NCI-H748 (cell line): ENCODE data around the gene S100PBP.

ENCODE experiments used
- DNase-seq: peaks from one replicate; lab custom pipeline; 2025; ENCODE audit not compliant: unreplicated experiment; lab: John Stamatoyannopoulos, UW

S100PBP gene

DNA sequence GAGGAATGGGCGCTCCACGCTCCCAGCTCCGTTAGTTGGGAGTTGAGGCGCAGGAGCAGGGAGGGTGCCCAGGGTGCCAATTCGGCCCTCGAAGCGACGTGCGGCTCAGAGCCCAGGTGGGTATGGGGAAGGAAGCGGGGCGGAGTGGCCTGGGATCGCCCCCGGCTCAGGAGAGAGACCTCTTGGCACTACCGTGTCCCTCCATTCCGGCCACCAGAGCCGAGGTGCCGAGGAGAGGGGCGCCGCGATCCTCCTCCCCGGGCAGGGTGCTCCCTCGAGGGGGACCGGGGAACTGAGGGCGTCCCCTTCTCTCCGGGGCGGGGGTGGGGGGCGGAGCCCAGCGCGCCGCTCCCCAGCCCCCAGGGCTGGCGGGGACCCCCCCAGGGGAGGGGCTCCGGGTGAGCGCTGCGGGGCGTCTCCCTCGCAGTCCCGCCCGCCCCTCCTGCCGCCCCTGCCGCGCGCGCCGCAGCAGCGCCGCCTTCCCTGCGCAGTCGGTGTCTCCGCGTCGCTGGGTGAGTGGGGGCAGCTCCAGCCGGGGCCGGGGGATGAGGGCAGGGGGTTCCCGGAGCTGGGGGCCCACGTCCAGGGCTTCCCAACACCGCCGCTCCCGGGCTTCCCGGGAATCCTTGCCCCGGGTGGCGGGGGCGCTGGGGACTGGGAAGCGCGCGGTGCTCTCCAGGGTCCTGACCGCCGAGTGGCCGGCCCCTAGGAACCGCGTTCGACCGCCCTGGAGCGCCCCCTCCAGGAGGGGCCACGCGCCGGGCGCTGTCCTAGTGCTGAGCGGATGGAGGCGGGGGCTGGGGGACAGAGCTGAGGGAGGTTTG lies 68.8 kb downstream of the S100PBP start, which contains the start of gene HPCA:
Gene HPCA (plus strand): TSS at position 488 of the 824 bp plus-strand sequence. CDS start 2,408 bp downstream, outside the sequence.
- DNase-seq = peak; percentile 51

GRCh38 chr1:32886828-32887414 lies 69.5 kb downstream of the S100PBP start:
- peak; percentile 14 for DNase-seq

DNA sequence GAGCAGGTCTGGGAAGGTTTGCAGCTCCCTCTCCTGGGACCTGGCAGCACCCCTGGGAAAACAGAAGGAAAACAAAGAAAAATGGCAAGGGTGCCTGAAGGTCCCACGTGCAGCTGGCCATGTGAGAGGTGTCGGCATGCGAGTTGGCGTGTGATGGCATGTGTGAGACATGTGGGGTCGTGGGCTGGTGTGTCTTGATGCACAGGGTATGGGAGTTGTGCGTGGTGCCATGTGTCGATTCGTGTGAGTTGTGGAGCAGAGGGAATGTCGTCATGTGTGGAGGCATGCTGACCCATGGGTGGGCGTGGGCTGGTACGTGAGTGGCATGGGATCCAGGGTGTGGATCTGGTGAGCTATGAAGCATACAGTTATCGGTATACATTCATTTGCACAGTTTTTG lies 70.2 kb downstream of the S100PBP start:
- DNase-seq = no peak

GRCh38 chr1:32888134-32888533 lies 70.7 kb downstream of the S100PBP start:
- DNase-seq = no peak

GRCh38 chr1:32888677-32889420 lies 71.4 kb downstream of the S100PBP start:
- no peak for DNase-seq

GRCh38 chr1:32889731-32890278 lies 72.4 kb downstream of the S100PBP start:
- no peak for DNase-seq

DNA sequence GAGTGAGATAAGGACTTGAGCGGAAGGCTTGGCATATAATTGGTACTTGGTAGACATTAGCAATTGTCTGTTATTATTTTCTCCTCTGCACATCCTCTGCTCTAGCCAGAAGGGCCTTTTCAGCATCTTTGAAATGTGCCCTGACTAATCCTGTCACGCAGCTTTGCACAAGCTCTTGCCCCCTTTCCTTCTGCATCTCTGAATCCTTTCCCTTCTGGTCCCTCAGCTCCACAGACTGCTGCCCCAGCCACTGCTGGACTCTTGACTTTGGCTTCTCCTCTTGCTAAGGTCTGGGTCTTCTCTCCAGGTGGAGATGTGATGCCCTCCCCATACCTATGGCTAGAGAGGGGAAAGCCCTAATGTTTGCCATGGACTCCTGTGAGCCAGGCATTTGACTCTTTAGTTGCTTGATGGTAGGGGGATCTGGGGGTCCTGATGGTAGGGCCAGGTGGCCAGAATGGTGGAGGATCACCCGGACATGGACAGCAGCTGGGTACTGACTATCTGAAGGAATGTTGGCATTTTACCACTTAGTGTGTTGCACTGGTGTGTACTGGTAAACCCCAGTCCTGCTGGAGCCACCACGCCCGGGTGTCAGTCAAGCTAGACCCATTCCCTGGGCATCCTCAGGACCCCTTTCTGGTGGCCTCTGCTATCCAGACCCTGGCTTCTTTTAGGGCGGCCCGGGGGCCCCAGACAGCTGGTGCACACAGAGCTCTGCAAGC lies 73.2 kb downstream of the S100PBP start:
- no peak for DNase-seq

DNA sequence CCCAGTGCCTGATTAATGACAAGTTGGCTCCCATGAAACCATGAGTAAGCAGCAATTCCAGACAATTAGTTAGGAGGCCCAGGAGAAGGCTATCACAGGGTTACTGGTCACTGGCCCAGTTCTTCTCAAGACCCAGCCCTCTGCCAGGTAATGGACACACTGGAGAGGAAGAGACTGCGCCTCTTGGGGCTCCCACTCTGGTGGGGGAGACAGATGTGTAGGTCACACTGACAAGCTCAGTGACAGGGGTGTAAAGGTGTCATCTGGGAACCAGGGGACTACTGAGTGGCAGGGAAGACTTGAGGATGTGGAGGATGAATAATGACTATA lies 73.8 kb downstream of the S100PBP start:
- no peak for DNase-seq

DNA sequence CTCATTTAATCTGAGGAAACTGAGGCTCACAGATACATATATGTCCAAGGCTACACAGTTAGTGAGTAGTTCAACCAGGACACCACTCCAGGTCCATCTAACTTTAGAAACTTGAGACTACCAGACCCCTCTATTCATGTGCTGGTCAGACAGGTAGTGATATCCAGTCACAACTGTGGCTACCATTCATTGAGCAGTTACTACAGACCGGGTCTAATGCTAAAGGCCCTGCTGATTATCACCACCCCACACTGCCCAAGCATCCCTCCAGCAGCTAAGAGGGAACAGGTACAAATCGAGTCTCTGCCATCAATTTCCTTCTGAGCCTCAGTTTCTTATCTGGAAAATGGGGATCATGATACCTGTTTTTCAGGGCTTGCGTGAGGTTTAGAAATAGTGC lies 74.2 kb downstream of the S100PBP start:
- no peak for DNase-seq

DNA sequence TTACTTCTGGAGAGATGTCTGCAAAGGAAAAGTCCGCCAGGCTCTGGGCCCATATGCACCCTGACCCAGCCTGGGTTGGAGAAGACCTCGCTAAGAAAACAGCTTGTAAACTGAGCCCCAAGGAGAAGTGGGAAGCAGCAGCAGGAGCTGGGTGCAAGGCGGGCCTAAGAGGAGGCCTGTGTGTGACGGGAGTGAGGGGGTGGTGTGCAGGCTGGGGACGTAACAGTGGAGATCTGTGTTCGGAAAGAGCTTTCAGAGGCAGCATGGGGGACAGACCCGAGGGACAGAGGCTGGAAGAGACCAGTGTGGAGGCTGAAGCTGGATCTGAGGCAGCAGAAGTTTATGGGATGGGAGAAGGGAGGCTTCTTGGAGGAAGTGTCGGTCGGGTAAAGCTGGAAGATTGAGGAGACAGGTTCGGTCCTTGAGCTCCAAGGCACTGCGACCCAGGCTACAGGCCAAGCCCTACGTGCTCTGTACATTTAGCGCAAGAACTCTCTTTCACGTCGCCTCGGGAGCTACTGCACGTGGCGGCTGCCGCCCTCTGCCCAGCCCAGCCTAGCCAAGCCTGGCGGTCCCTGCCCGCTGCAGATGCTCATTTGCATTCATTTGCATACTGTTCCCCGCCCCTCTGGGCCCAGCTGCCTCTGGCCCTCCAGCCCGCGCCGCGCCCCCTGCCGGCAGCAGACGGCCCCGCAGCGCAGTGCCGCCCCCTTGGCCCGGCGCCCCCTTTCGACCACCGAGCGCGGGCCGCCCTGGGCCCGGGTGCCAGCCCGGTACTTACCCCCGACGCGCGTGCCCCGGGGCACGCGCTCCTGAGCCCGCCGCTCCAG lies 75.1 kb downstream of the S100PBP start:
- DNase-seq = peak; percentile 72

- peak; percentile 66 for DNase-seq
These were observed 76.0 kb downstream of the S100PBP start for GRCh38 chr1:32893198-32894018.

GRCh38 chr1:32894019-32894600 lies 76.7 kb downstream of the S100PBP start:
- no peak for DNase-seq

DNA sequence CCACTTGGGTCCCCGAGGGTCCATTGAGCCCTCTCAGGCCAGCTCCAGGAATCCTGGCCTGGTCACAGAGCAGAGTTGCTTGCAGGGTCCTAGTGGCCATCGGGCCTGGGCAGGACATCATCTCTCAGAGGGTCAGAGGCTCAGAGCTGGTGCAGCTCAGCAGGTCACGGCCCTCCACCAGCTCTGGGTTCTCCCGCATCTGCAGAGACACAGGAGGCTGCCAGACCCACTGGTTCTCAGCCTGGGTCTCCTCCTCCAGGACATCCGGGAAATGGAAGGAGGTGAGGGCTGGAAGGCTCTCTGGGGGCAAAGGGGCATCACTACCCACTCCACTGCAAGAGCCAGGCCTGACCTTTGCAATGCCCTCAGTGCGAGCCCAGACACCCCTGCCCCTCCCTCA lies 77.2 kb downstream of the S100PBP start:
- no peak for DNase-seq

DNA sequence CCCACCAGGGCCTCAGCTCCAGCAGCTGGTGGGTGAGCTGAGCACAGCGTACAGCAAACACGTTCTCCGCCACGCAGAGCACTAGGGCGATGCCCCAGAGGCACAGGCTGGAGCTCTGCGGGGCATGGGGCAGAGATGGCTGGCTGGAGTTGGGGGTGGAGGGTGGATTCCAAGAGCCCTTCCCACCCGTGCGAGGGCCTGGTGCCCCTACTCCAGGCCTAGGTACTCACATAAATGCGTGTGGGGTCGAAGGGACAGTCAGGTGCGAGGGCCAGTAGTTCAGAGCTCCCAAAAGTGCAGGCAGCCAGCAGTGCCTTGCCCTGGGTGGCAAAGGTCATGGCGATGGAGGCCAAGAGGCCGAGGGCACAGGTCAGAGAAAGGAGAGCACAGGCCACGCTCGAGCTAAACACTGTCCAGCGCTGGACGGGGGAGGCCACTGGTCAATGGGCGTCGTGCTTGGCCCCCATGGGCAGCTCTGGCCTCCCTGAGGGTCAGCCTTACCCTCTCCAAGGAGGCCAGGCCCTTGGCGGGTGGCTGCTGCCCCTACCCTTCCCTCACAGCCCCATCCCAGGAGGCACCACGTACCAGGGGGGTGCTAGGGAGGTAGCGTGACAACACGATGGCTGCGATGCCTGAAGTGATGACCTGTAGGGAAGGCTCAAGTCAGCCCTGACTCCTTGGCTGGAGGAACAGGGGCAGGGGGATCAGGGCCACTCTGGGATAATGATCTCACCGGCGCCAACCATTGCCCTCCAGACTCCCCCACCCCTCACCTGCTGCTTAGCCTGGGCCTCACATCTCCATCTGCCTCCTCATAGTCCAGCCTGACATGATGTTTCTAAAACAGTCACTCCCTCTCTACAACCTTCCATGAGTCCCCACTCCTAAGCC lies 78.1 kb downstream of the S100PBP start:
- no peak for DNase-seq

DNA sequence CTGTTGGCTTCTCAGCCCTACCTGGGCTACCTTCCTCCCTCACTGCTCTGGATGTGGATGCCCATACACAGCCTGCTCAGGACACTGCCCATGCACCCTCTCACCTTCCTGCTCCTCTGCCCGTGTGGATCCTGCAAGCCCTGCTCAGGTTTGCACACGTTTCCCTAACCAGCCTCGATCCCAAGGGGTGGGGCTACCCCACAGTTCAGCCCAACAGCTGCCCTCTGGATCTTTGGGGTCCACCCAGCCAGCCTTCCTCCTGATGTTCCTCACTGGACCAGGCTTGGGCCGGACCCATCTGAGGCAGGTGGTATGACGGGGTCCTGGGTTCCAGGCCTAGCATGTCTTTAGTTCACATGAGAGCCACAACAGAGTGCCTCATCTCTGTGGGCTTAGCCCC lies 79.0 kb downstream of the S100PBP start:
- DNase-seq = no peak

DNA sequence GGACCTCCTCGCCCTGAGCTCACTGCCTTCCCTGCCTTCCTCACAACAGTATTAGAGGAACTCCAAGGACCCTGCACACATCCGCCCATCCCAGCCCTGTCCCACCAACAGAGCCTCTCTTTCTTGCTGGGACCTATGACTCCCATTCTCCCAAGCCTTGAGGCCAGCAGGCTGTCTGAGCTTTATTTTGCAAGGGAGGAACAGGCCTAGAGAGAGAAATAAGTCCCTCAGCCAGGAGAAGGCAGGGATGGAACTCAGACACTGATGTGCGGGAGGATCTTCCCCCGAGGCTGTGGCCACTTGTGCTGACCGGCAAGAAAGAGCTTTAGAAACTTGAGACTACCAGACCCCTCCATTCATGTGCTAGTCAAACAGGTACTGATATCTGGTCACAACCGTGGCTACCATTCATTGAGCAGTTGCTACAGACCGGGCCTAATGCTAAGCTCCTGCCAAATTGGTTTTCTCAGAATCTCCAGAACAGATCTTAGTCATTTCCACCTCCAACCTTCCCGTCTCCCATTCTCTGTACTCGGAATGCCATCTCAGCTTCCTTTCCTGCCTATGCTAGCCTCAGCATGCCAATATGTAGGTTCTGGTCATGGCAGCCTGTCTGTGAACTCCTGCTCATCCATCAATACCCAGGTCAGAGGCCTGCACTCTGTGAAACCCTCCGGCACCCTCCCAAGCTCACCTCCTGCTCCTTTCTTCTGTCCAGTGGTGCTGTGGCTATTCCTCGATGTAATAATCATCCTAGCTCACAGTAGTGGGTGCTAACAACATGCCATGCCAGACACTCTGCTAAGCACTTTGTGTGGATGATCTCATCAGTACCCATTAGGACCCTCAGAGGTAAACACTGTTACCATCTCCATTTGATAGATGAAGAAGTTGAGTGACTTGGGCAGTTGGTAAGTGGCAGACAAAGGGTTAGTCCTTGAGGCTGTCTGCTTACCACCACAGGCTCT lies 79.9 kb downstream of the S100PBP start:
- no peak for DNase-seq

DNA sequence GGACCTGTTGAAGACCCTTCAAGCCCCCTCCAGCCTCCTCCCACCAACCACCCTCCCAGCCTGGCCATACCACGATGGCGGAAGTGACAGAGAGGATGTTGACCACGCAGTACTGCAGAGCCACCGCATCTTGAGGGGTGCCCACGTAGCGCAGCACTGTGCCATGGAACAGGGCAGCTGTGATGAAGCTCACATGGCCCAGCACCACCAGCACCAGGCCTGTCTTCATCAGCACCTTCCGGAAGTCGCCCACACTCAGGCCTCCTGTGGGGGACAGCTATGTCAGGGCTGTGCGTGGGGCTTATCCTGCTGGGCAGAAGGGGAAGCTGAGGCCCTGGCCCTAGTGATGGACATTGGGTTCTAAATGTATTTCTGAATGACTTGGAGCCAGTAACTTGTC lies 80.6 kb downstream of the S100PBP start:
- DNase-seq = no peak
